NCI-H510A (cell line): ENCODE data around the gene PLLP.

Experiments
- DNase-seq: peaks from one replicate; lab custom pipeline; 2025; lab: John Stamatoyannopoulos, UW

The PLLP gene

GRCh38 chr16:57256601-57257395 is 27.7 kb downstream of the PLLP start:
- DNase-seq = no peak

GRCh38 chr16:57255686-57256415 is 28.6 kb downstream of the PLLP start:
- no peak for DNase-seq

GRCh38 chr16:57253466-57253865 is 31.0 kb downstream of the PLLP start:
- DNase-seq = no peak

- no peak for DNase-seq
Measured at GRCh38 chr16:57252148-57252721, 32.2 kb downstream of the PLLP start.

- no peak for DNase-seq
Measured at GRCh38 chr16:57251352-57251751, 33.1 kb downstream of the PLLP start.

- peak; percentile 29 for DNase-seq
Measured at GRCh38 chr16:57245472-57246113, 38.9 kb downstream of the PLLP start.

GRCh38 chr16:57244767-57245471 is 39.6 kb downstream of the PLLP start, which contains the start of gene ARL2BP:
Gene ARL2BP, plus strand, starts transcription at chr16:57245259. Its CDS starts 109 bp downstream, at chr16:57245368.
- DNase-seq = peak; percentile 85

- DNase-seq = no peak
Measured at GRCh38 chr16:57244463-57244766, 40.1 kb downstream of the PLLP start.

- no peak for DNase-seq
Measured at GRCh38 chr16:57242650-57243049, 41.8 kb downstream of the PLLP start.

- DNase-seq = no peak
Measured at GRCh38 chr16:57240851-57241250, 43.6 kb downstream of the PLLP start.

GRCh38 chr16:57239107-57239506 is 45.4 kb downstream of the PLLP start:
- no peak for DNase-seq

- no peak for DNase-seq
Measured at GRCh38 chr16:57238682-57239081, 45.8 kb downstream of the PLLP start.

GRCh38 chr16:57236022-57236350 is 48.5 kb downstream of the PLLP start:
- no peak for DNase-seq

GRCh38 chr16:57235128-57236021 is 49.1 kb downstream of the PLLP start:
- peak; percentile 26 for DNase-seq

- DNase-seq = no peak
Measured at GRCh38 chr16:57234707-57235092, 49.8 kb downstream of the PLLP start.

GRCh38 chr16:57233944-57234706 is 50.3 kb downstream of the PLLP start:
- DNase-seq = no peak

GRCh38 chr16:57231821-57232350 is 52.6 kb downstream of the PLLP start:
- no peak for DNase-seq

- no peak for DNase-seq
Measured at GRCh38 chr16:57229079-57229478, 55.4 kb downstream of the PLLP start.

- DNase-seq = no peak
Measured at GRCh38 chr16:57226701-57227621, 57.5 kb downstream of the PLLP start.
